HEK293 (cell line): ENCODE data around the gene CCDC158.
A peak's percentile ranks its signal among the peaks of the same experiment; 100 is the strongest.

Experiments used
- CTCF ChIA-PET: fragments of 350-600 bp; formaldehyde crosslinking; extraction: SDS; loops from one replicate; lab custom pipeline; 2021; ENCODE audit warnings: antibody characterized with exemption; lab: Yijun Ruan, JAX
- POLR2A ChIA-PET: fragments of 300-600 bp; formaldehyde crosslinking; extraction: SDS; loops from one replicate; lab custom pipeline; 2020; ENCODE audit warnings: antibody characterized with exemption, inconsistent platforms; lab: Yijun Ruan, JAX
- H3K27ac ChIP-seq: fragments of 200-500 bp; sonication (Bioruptor generic); 2 replicates; pipeline ENCODE4 v1.5.1; 2014; ENCODE audit warnings: low read depth, low read length, control low read depth, inconsistent platforms; ENCODE audit errors: extremely low read depth
- H3K36me3 ChIP-seq, 2 experiments: fragments of 200-500 bp in 1 of 2; sonication (Bioruptor generic) in 1 of 2; 1 replicate in 1 of 2; 2 replicates in 1 of 2; pipeline ENCODE4 v1.5.1; 2014 to 2017; ENCODE audit warnings: inconsistent platforms in 2 of 2, low read length in 2 of 2; ENCODE audit not compliant: control insufficient read depth in 2 of 2, insufficient read depth in 1 of 2
- H3K4me1 ChIP-seq: fragments of 200-500 bp; sonication (Bioruptor generic); 2 replicates; pipeline ENCODE4 v1.5.1; 2014; ENCODE audit warnings: mild to moderate bottlenecking, low read length, inconsistent platforms; ENCODE audit not compliant: control insufficient read depth, insufficient read depth
- H3K4me3 ChIP-seq: 2 replicates; pipeline ENCODE4 v1.5.1; 2011; ENCODE audit warnings: low read depth, mild to moderate bottlenecking, control low read depth, low read length, moderate library complexity
- H3K9me3 ChIP-seq: fragments of 200-500 bp; sonication (Bioruptor generic); 2 replicates; pipeline ENCODE4 v1.5.1; 2014; ENCODE audit warnings: low read depth, low read length, inconsistent platforms; ENCODE audit not compliant: control insufficient read depth, insufficient read depth
- HOXC10 ChIP-seq: sonication (generic); formaldehyde crosslinking; IDR thresholded peaks from 2 replicates; pipeline ENCODE4 v1.8.1; 2023; ENCODE audit warnings: mild to moderate bottlenecking, missing genetic modification reagents
- SP3 ChIP-seq: fragments of 450-650 bp; formaldehyde crosslinking; IDR thresholded peaks from 2 replicates; pipeline ENCODE4 v1.5.1; 2016; ENCODE audit warnings: missing biosample characterization, missing genetic modification characterization
- ZBTB17 ChIP-seq: fragments of 450-650 bp; formaldehyde crosslinking; IDR thresholded peaks from 2 replicates; pipeline ENCODE4 v1.5.1; 2016; ENCODE audit warnings: missing biosample characterization, missing genetic modification characterization
- ZBTB20 ChIP-seq: fragments of 450-650 bp; formaldehyde crosslinking; IDR thresholded peaks from 2 replicates; pipeline ENCODE4 v1.5.1; 2016; ENCODE audit warnings: missing biosample characterization, missing genetic modification characterization
- ZFP69B ChIP-seq: fragments of 450-650 bp; formaldehyde crosslinking; IDR thresholded peaks from 2 replicates; pipeline ENCODE4 v1.5.1; 2016; ENCODE audit warnings: missing biosample characterization, missing genetic modification characterization
- ZNF146 ChIP-seq: fragments of 450-650 bp; formaldehyde crosslinking; IDR thresholded peaks from 2 replicates; pipeline ENCODE4 v1.5.1; 2016; ENCODE audit warnings: missing biosample characterization, missing genetic modification characterization
- ZNF169 ChIP-seq: fragments of 450-650 bp; formaldehyde crosslinking; IDR thresholded peaks from 2 replicates; pipeline ENCODE4 v1.5.1; 2016; ENCODE audit warnings: missing biosample characterization, missing genetic modification characterization
- ZNF174 ChIP-seq: fragments of 450-650 bp; formaldehyde crosslinking; IDR thresholded peaks from 2 replicates; pipeline ENCODE4 v1.5.0; 2017; ENCODE audit warnings: missing biosample characterization, mild to moderate bottlenecking, missing genetic modification characterization
- ZNF2 ChIP-seq: fragments of 450-650 bp; formaldehyde crosslinking; IDR thresholded peaks from 2 replicates; pipeline ENCODE4 v1.5.1; 2016; ENCODE audit warnings: missing biosample characterization, missing genetic modification characterization
- ZNF404 ChIP-seq: fragments of 450-650 bp; formaldehyde crosslinking; IDR thresholded peaks from 2 replicates; pipeline ENCODE4 v1.5.1; 2017; ENCODE audit warnings: missing biosample characterization, missing genetic modification characterization
- ZNF426 ChIP-seq: fragments of 450-650 bp; formaldehyde crosslinking; IDR thresholded peaks from 2 replicates; pipeline ENCODE4 v1.5.1; 2017; ENCODE audit warnings: missing biosample characterization, missing genetic modification characterization, mild to moderate bottlenecking, inconsistent platforms, moderate library complexity
- ZNF521 ChIP-seq: fragments of 450-650 bp; formaldehyde crosslinking; IDR thresholded peaks from 2 replicates; pipeline ENCODE4 v1.5.1; 2017; ENCODE audit warnings: missing biosample characterization, mild to moderate bottlenecking, missing genetic modification characterization
- ZNF544 ChIP-seq: fragments of 450-650 bp; formaldehyde crosslinking; IDR thresholded peaks from 2 replicates; pipeline ENCODE4 v1.5.0; 2017; ENCODE audit warnings: missing biosample characterization, missing genetic modification characterization
- ZNF561 ChIP-seq: fragments of 450-650 bp; IDR thresholded peaks from 2 replicates; pipeline ENCODE4 v1.5.1; 2018; ENCODE audit warnings: missing biosample characterization, missing genetic modification characterization, borderline replicate concordance
- ZNF610 ChIP-seq: fragments of 450-650 bp; formaldehyde crosslinking; IDR thresholded peaks from 2 replicates; pipeline ENCODE4 v1.5.1; 2016; ENCODE audit warnings: missing biosample characterization, missing genetic modification characterization, borderline replicate concordance
- ZNF626 ChIP-seq: fragments of 450-650 bp; sonication (Bioruptor Pico); formaldehyde crosslinking; IDR thresholded peaks from 2 replicates; pipeline ENCODE4 v1.5.1; 2018; ENCODE audit warnings: missing biosample characterization, missing genetic modification characterization, inconsistent platforms
- ZNF654 ChIP-seq: fragments of 450-650 bp; formaldehyde crosslinking; IDR thresholded peaks from 2 replicates; pipeline ENCODE4 v1.5.1; 2016; ENCODE audit warnings: low read depth, missing biosample characterization, missing genetic modification characterization
- ZNF660 ChIP-seq: fragments of 450-650 bp; IDR thresholded peaks from 2 replicates; pipeline ENCODE4 v1.5.1; 2018; ENCODE audit warnings: missing biosample characterization, mild to moderate bottlenecking, missing genetic modification characterization
- ZNF768 ChIP-seq: fragments of 450-650 bp; formaldehyde crosslinking; IDR thresholded peaks from 2 replicates; pipeline ENCODE4 v1.5.1; 2018; ENCODE audit warnings: missing biosample characterization, mild to moderate bottlenecking, missing genetic modification characterization
- TF ChIP-seq, protein P1 (sequence below): fragments of 450-650 bp; formaldehyde crosslinking; IDR thresholded peaks from 2 replicates; pipeline ENCODE4 v1.5.1; 2016; ENCODE audit warnings: missing biosample characterization, missing genetic modification characterization
- TF ChIP-seq, protein P2 (sequence below): fragments of 450-650 bp; formaldehyde crosslinking; IDR thresholded peaks from 2 replicates; pipeline ENCODE4 v1.5.1; 2016; ENCODE audit warnings: missing biosample characterization, missing genetic modification characterization
- TF ChIP-seq, protein P3 (sequence below): fragments of 450-650 bp; formaldehyde crosslinking; IDR thresholded peaks from 2 replicates; pipeline ENCODE4 v1.5.1; 2016; ENCODE audit warnings: missing biosample characterization, missing genetic modification characterization
- TF ChIP-seq, protein P4 (sequence below): fragments of 450-650 bp; formaldehyde crosslinking; IDR thresholded peaks from 2 replicates; pipeline ENCODE4 v1.5.1; 2016; ENCODE audit warnings: missing biosample characterization, missing genetic modification characterization

The CCDC158 gene

DNA sequence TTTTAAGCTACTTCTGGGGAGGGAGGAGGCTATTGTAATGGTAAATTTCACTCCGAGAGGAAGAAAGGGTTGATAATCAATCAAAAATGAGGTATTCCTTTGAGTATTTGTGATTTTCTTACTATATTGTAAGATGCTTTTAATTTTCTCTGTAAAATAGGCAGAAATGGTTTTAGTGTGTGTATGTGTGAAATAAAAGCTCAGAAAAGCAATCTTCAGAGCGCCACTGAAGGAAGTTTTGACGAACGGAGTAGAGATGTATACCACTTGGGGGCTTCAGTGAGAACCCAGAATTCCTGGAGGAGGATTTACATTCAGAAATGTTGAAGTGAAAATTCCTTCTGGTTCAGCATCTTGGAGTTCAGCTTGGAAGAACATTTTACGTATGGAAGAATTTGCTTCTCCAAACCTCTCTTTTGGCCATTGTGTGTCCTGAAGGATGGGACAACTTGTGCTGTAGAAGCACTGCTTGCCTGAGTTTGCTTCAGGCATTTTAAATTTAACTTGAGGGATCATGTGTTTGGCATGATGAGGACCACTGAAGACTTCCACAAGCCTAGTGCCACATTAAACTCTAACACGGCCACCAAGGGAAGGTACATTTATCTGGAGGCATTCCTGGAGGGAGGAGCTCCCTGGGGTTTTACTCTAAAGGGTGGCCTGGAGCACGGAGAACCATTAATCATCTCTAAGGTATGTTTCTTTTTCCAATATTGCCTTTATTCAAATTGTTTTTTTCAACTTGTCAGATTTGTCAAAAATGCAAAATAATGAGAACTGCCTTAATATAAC, 14.8 kb upstream of the CCDC158 start:
- ChIA-PET CTCF (interaction anchor here (0.6 to 2.1 kb wide), 5 partner anchors 26 to 256 kb away, joined by 3 to 9 read pairs (median 4); no protein-coding TSS in a partner anchor), POLR2A (no interaction called here)
- H3K36me3 ChIP-seq = no peaks in the 10 kb centered on the region
- TF ChIP-seq ZNF521 (no peak), SP3 (tag by site-specific recombination) (no peak), ZNF146 (tag by site-specific recombination) (no peak), ZNF404 (no peak), ZNF626 (tag by site-specific recombination) (no peak), ZNF544 (tag by site-specific recombination) (no peak)
- TF ChIP-seq, protein P1, sequence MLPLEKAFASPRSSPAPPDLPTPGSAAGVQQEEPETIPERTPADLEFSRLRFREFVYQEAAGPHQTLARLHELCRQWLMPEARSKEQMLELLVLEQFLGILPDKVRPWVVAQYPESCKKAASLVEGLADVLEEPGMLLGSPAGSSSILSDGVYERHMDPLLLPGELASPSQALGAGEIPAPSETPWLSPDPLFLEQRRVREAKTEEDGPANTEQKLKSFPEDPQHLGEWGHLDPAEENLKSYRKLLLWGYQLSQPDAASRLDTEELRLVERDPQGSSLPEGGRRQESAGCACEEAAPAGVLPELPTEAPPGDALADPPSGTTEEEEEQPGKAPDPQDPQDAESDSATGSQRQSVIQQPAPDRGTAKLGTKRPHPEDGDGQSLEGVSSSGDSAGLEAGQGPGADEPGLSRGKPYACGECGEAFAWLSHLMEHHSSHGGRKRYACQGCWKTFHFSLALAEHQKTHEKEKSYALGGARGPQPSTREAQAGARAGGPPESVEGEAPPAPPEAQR = no peak
- H3K9me3 ChIP-seq = no peaks in the 10 kb centered on the region
- no peaks in the 10 kb centered on the region for H3K4me1 ChIP-seq
- H3K4me3 ChIP-seq = no peak overlapping the region
- H3K27ac ChIP-seq = no peak overlapping the region

DNA sequence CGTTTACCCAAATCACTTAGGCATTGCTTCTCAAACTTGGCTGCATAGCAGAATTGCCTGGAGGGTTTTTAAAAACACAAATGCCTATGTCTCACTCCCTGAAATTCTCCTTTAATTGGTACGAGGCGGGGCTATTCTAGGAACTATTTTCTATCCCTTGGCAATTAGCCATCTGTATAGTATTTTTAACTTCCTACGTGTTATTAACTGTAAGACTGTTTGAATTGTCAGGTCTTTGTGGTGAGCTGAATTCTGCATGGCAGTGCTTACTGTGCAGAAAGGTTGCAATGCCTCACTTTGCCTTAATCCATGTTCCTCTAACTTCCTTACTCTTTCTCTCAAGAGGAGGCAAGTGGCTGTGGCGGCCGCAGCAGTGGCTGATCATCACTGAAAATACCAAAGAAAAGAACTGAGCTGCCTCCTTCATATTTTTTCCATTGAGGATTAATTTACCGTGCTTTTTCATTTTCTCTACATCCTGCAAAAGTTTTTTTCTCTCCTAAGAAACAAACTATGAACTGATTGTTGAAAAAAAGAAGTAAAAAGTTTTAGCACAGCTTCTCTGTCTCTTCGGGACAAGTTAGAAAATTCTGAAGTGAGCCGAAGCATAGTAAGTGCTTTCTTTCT, 14.1 kb upstream of the CCDC158 start, which contains the start of gene SHROOM3:
SHROOM3 (plus strand) TSS at position 329 of the 627 bp plus-strand sequence. CDS start 824 bp downstream, outside the sequence.
- Histone ChIP-seq H3K9me3 (no peaks in the 10 kb centered on the region), H3K36me3 (no peaks in the 10 kb centered on the region), H3K4me3 (no peak within 1 kb of the TSS), H3K4me1 (no peaks in the 10 kb centered on the region)
- ChIA-PET CTCF (interaction anchor here (0.7 to 2.1 kb wide), 4 partner anchors 70 to 348 kb away, joined by 3 to 9 read pairs (median 4); no protein-coding TSS in a partner anchor), POLR2A (no interaction called here)
- TF ChIP-seq ZBTB20 = peak; percentile 35; the same call in 1 of the 2 replicates
- TF ChIP-seq ZNF426 = no peak
- TF ChIP-seq, all 188 proteins: peak for 1
- H3K27ac ChIP-seq = no peak within 1 kb of the TSS

DNA sequence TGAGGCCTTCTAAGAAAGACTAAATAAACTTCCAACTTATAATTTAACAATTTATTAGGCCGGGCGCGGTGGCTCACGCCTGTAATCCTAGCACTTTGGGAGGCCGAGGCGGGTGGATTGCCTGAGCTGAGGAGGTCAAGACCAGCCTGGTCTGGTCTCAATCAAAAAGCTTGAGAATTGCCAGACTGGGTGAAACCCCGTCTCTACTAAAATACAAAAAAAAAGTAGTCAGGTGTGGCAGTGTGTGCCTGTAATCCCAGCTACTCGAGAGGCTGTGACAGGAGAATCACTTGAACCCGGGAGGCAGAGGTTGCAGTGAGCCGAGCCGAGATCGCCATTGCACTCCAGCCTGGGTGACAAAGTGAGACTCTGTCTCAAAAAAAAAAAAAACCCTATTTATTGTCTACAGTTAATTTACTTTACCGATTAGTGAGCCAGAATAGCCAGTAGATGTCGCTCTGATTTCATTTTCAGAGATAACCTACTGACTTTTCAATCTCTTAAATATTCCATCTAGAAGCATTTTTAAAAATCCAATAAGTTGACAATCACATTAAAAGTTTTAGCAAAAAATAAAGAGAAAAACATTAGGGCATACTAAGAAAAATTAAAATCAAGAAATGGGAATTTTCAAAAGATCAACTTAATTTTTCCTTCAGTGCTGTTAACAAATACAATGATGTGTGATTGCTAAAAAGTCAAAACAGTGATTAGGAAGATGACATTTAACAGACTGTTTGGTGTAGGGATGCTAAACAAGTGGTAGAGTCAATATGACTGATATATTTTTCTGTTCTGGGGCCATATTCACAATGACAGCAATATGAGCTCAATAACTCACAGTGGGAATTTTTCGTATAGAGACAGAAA, 9.8 kb upstream of the CCDC158 start:
- TF ChIP-seq SP3 (tag by site-specific recombination) (no peak), ZNF174 (tag by site-specific recombination) (no peak), ZNF610 (tag by site-specific recombination) (no peak), ZNF660 (tag by site-specific recombination) (peak; percentile 88), ZNF169 (tag by site-specific recombination) (no peak), ZNF768 (tag by site-specific recombination) (no peak), ZFP69B (tag by site-specific recombination) (no peak), ZNF561 (tag by site-specific recombination) (no peak), ZNF426 (no peak), ZBTB17 (tag by site-specific recombination) (0 out of 2 replicates have a peak, but pooled peaks have one; percentile 19), HOXC10 (CRISPR knock-in tag) (no peak), ZNF654 (tag by site-specific recombination) (peak; percentile 95), ZNF2 (no peak)
- TF ChIP-seq, protein P2, sequence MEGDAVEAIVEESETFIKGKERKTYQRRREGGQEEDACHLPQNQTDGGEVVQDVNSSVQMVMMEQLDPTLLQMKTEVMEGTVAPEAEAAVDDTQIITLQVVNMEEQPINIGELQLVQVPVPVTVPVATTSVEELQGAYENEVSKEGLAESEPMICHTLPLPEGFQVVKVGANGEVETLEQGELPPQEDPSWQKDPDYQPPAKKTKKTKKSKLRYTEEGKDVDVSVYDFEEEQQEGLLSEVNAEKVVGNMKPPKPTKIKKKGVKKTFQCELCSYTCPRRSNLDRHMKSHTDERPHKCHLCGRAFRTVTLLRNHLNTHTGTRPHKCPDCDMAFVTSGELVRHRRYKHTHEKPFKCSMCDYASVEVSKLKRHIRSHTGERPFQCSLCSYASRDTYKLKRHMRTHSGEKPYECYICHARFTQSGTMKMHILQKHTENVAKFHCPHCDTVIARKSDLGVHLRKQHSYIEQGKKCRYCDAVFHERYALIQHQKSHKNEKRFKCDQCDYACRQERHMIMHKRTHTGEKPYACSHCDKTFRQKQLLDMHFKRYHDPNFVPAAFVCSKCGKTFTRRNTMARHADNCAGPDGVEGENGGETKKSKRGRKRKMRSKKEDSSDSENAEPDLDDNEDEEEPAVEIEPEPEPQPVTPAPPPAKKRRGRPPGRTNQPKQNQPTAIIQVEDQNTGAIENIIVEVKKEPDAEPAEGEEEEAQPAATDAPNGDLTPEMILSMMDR (tag by site-specific recombination) = 0 out of 2 replicates have a peak, but pooled peaks have one; percentile 45
- TF ChIP-seq, protein P3, sequence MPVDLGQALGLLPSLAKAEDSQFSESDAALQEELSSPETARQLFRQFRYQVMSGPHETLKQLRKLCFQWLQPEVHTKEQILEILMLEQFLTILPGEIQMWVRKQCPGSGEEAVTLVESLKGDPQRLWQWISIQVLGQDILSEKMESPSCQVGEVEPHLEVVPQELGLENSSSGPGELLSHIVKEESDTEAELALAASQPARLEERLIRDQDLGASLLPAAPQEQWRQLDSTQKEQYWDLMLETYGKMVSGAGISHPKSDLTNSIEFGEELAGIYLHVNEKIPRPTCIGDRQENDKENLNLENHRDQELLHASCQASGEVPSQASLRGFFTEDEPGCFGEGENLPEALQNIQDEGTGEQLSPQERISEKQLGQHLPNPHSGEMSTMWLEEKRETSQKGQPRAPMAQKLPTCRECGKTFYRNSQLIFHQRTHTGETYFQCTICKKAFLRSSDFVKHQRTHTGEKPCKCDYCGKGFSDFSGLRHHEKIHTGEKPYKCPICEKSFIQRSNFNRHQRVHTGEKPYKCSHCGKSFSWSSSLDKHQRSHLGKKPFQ (tag by site-specific recombination) = no peak
- TF ChIP-seq, protein P4, sequence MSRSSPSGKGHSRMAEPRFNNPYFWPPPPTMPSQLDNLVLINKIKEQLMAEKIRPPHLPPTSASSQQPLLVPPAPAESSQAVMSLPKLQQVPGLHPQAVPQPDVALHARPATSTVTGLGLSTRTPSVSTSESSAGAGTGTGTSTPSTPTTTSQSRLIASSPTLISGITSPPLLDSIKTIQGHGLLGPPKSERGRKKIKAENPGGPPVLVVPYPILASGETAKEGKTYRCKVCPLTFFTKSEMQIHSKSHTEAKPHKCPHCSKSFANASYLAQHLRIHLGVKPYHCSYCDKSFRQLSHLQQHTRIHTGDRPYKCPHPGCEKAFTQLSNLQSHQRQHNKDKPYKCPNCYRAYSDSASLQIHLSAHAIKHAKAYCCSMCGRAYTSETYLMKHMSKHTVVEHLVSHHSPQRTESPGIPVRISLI (tag by site-specific recombination) = 0 out of 2 replicates have a peak, but pooled peaks have one; percentile 31
- H3K27ac ChIP-seq = no peak overlapping the region
- ChIA-PET CTCF (interaction anchor here (0.6 to 7.7 kb wide), 22 partner anchors 9 to 878 kb away, joined by 3 to 133 read pairs (median 3); partner anchors contain the start of gene CCDC158), POLR2A (no interaction called here)
- H3K9me3 ChIP-seq = no peaks in the 10 kb centered on the region
- H3K36me3 ChIP-seq = no peaks in the 10 kb centered on the region
- no peak overlapping the region for H3K4me3 ChIP-seq
- H3K4me1 ChIP-seq = no peaks in the 10 kb centered on the region
